Vagina (tissue), 2 donors: ENCODE measurements around the gene PLCB3. TPM values are rescaled to one million over a fixed set of nuclear protein-coding genes. Genes with fewer than 3 reads are reported as not detected.

Source experiments
- DNase-seq, 2 donors: peaks; one replicate each; pipeline ENCODE4 v3.0.0-alpha.2; 2017; ENCODE audit errors: extremely low spot score in 2 of 2
- H3K27ac ChIP-seq: fragments of 200-600 bp; sonication (generic); one replicate; pipeline ENCODE4 v1.5.1; 2019
- H3K27me3 ChIP-seq: fragments of 200-600 bp; sonication (generic); one replicate; pipeline ENCODE4 v1.5.1; 2019
- H3K36me3 ChIP-seq, 2 donors: fragments of 200-600 bp; sonication (generic); one replicate each; pipeline ENCODE4 v1.5.1; 2017 to 2019
- H3K4me1 ChIP-seq: fragments of 200-600 bp; sonication (generic); one replicate; pipeline ENCODE4 v1.5.1; 2019
- H3K4me3 ChIP-seq, 2 donors: fragments of 200-600 bp; sonication (generic); 1 replicate in 1 of 2; 2 replicates in 1 of 2; pipeline ENCODE4 v1.5.1; 2016 to 2019
- H3K9me3 ChIP-seq: fragments of 200-600 bp; sonication (generic); one replicate; pipeline ENCODE4 v1.5.1; 2019
- POLR2A ChIP-seq, 2 donors: fragments of 450-650 bp; IDR thresholded peaks; one replicate each; pipeline ENCODE4 v1.6.1; 2017; ENCODE audit warnings: antibody characterized with exemption in 2 of 2, mild to moderate bottlenecking in 2 of 2, moderate library complexity in 2 of 2
- POLR2AphosphoS5 ChIP-seq, 2 donors: sonication (generic); formaldehyde crosslinking; IDR thresholded peaks; one replicate each; pipeline ENCODE4 v1.9.0; 2017; ENCODE audit warnings: antibody characterized with exemption in 2 of 2, mild to moderate bottlenecking in 2 of 2, low read depth in 1 of 2; ENCODE audit not compliant: insufficient read depth in 1 of 2
- intact Hi-C: fragments of 100-400 bp; cut with DNase I; formaldehyde crosslinking; loops from one replicate; pipeline ENCODE4 v1.15.1; 2023
- total RNA-seq: library from RNA; depleted of rRNA; stranded (reverse); fragments of >200 nt; gene quantifications from one replicate; pipeline ENCODE4 v1.2.3, GENCODE V29; 2016
- TF ChIP-seq, protein P1 (sequence below), 3 experiments: fragments of 450-650 bp in 2 of 3; fragments of 200-600 bp in 1 of 3; sonication (generic) in 1 of 3; IDR thresholded peaks; one replicate each; pipeline ENCODE4 v1.5.1; 2017 to 2019; ENCODE audit warnings: antibody characterized with exemption in 3 of 3, mild to moderate bottlenecking in 2 of 3, moderate library complexity in 2 of 3

Gene PLCB3
- total RNA-seq, 1 donor from 2014 or later: 33.1 TPM

DNA sequence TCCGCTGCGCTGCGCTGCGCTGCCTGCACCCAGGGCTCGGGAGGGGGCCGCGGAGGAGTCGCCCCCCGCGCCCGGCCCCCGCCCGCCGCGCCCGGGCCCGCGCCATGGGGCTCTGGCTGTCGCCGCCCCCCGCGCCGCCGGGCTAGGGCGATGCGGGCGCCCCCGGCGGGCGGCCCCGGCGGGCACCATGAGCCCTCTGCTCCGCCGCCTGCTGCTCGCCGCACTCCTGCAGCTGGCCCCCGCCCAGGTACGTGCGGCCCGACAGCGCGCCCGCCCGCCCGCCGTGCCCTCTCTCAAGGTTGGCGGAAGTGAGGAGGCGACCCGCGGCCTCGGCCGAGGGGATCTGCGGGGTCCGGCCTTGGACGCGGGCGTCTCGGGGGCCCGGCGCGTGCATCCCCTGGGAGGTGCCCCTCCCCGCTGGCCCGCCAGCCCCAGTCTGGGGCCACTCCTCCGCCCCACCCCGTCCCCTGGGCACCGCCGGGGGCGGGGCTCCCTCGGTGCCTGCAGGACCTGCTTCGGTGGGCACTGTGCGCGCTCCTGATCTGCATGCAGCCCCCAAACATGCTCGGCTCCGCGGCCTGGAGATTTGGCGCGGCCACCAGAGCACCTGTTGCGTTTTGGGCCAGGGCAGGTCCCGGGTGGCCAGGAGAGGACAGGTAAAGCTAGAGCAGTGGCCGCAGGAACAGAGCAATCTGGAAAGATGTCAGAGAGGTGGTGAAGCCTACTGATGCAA, 16.5 kb upstream of the PLCB3 start:
- DNase-seq: no peak
- Histone ChIP-seq H3K4me3 (peak overlapping the region; percentile 62 to 94), H3K9me3 (no peaks in the 10 kb centered on the region), H3K4me1 (peaks cover 61% of the 10 kb centered on the region), H3K27me3 (no peaks in the 10 kb centered on the region), H3K36me3 (peaks cover 0 to 18% of the 10 kb centered on the region in 2 donors), H3K27ac (peak overlapping the region; percentile 94)
- intact Hi-C loops: loop anchor here (5.0 kb wide), 1 partner anchor 72 kb away; the partner anchor contains the start of gene ESRRA
- TF ChIP-seq POLR2AphosphoS5 (IDR thresholded peaks at IDR 0.05; ENCODE audit: insufficient read depth in 1 of 2, low read depth in 1 of 2) (peak in 1 of 2 donors; percentile 39), POLR2A (IDR thresholded peaks at IDR 0.05) (peak in 1 of 2 donors; percentile 20)
- TF ChIP-seq, protein P1, sequence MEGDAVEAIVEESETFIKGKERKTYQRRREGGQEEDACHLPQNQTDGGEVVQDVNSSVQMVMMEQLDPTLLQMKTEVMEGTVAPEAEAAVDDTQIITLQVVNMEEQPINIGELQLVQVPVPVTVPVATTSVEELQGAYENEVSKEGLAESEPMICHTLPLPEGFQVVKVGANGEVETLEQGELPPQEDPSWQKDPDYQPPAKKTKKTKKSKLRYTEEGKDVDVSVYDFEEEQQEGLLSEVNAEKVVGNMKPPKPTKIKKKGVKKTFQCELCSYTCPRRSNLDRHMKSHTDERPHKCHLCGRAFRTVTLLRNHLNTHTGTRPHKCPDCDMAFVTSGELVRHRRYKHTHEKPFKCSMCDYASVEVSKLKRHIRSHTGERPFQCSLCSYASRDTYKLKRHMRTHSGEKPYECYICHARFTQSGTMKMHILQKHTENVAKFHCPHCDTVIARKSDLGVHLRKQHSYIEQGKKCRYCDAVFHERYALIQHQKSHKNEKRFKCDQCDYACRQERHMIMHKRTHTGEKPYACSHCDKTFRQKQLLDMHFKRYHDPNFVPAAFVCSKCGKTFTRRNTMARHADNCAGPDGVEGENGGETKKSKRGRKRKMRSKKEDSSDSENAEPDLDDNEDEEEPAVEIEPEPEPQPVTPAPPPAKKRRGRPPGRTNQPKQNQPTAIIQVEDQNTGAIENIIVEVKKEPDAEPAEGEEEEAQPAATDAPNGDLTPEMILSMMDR (IDR thresholded peaks at IDR 0.05): no peak

DNA sequence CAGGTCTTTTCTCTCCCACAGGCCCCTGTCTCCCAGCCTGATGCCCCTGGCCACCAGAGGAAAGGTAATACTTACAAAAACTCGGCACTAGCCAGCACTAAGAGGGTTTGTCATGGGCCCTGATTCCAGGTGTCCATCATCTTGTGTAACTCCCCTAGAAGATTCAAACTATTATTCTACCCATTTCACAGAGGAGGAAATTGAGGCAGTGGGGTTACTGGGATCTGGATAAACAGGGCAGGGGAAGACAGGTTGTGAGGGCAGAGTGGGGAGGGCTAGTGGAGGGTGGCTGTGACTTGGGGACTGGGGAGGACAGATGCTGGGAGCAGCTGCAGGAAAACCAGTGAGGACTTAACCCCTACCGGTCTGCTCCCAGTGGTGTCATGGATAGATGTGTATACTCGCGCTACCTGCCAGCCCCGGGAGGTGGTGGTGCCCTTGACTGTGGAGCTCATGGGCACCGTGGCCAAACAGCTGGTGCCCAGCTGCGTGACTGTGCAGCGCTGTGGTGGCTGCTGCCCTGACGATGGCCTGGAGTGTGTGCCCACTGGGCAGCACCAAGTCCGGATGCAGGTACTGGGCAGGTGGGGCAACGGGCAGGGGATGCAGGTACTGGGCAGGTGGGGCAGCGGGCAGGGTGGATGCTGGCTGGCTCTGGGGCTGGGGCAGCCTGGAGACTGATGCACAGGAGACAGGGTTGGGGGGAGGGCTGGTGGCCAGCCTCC, 15.7 kb upstream of the PLCB3 start:
- DNase-seq: no peak
- H3K27me3 ChIP-seq: no peaks in the 10 kb centered on the region
- H3K4me3 ChIP-seq: peak overlapping the region; percentile 62 to 94
- H3K4me1 ChIP-seq: peaks cover 65% of the 10 kb centered on the region
- TF ChIP-seq POLR2A (IDR thresholded peaks at IDR 0.05) (no peak), POLR2AphosphoS5 (IDR thresholded peaks at IDR 0.05; ENCODE audit: insufficient read depth in 1 of 2, low read depth in 1 of 2) (no peak)
- TF ChIP-seq, protein P1 (IDR thresholded peaks at IDR 0.05): no peak
- H3K36me3 ChIP-seq: peaks cover 0 to 18% of the 10 kb centered on the region in 2 donors
- no peaks in the 10 kb centered on the region for H3K9me3 ChIP-seq
- intact Hi-C loops: loop anchor here (5.0 kb wide), 1 partner anchor 72 kb away; the partner anchor contains the start of gene ESRRA
- H3K27ac ChIP-seq: peak overlapping the region; percentile 94

DNA sequence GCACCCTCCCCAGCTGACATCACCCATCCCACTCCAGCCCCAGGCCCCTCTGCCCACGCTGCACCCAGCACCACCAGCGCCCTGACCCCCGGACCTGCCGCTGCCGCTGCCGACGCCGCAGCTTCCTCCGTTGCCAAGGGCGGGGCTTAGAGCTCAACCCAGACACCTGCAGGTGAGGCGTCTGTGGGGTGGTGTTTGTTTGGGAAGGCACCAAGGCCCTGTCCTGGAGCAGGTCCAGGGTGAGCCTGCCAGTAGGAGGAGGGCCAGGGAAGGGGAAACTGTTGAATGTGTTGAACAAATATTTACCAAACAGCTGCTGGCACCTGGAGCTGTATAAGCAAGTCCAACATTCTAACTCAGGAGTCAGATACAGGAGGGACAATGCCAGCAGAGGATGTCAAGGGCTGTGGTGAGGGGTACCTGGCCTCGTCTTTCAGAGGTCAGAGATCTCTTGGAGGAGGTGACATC, 13.8 kb upstream of the PLCB3 start:
- intact Hi-C loops: loop anchor here (5.0 kb wide), 1 partner anchor 70 kb away; the partner anchor contains the start of gene ESRRA
- H3K4me1 ChIP-seq: peaks cover 55% of the 10 kb centered on the region
- peak overlapping the region; percentile 56 for H3K27ac ChIP-seq
- H3K4me3 ChIP-seq: no peak overlapping the region
- DNase-seq: no peak
- H3K9me3 ChIP-seq: no peaks in the 10 kb centered on the region
- peaks cover 0 to 18% of the 10 kb centered on the region in 2 donors for H3K36me3 ChIP-seq
- TF ChIP-seq, protein P1 (IDR thresholded peaks at IDR 0.05): no peak
- TF ChIP-seq POLR2AphosphoS5 (IDR thresholded peaks at IDR 0.05; ENCODE audit: insufficient read depth in 1 of 2, low read depth in 1 of 2): no peak
- TF ChIP-seq POLR2A (IDR thresholded peaks at IDR 0.05): no peak
- no peaks in the 10 kb centered on the region for H3K27me3 ChIP-seq

DNA sequence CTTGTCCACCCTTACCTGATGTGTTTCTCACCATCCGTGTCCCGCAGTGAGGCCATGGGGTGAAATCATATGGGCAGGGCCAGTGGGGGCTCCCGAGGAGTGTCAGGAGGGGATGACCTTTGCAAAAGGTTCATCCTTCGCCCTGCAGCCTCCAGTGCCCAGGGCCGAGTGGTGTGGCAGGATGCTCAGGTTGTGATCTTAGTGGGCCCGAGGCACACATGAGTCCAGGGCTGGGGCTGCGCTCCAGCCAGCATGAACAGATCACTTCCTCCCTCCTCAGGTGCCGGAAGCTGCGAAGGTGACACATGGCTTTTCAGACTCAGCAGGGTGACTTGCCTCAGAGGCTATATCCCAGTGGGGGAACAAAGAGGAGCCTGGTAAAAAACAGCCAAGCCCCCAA, 13.3 kb upstream of the PLCB3 start:
- Histone ChIP-seq H3K4me3 (no peak overlapping the region), H3K9me3 (no peaks in the 10 kb centered on the region), H3K27ac (peak overlapping the region; percentile 56), H3K36me3 (peaks cover 0 to 18% of the 10 kb centered on the region in 2 donors), H3K4me1 (peaks cover 57% of the 10 kb centered on the region), H3K27me3 (no peaks in the 10 kb centered on the region)
- TF ChIP-seq POLR2AphosphoS5 (IDR thresholded peaks at IDR 0.05; ENCODE audit: insufficient read depth in 1 of 2, low read depth in 1 of 2) (no peak), POLR2A (IDR thresholded peaks at IDR 0.05) (no peak)
- TF ChIP-seq, protein P1 (IDR thresholded peaks at IDR 0.05): no peak
- DNase-seq: no peak
- intact Hi-C loops: loop anchor here (5.0 kb wide), 1 partner anchor 69 kb away; the partner anchor contains the start of gene ESRRA
